Measurements from ENCODE around the gene EPHB2. TPM values are rescaled to one million over a fixed set of nuclear protein-coding genes. Genes with fewer than 3 reads are reported as not detected.

The EPHB2 gene
- total RNA-seq, 1 donor from 2014 or later, result 69.4 TPM

- no peak overlapping the region for H3K27ac Mint-ChIP-seq
- no peak for DNase-seq (ENCODE audit: low spot score, unreplicated experiment)
- no peak overlapping the region for H3K4me3 Mint-ChIP-seq (ENCODE audit: low read depth)
- H3K4me1 Mint-ChIP-seq (ENCODE audit: low read depth), result peaks cover 5% of the 10 kb centered on the region
- no peaks in the 10 kb centered on the region for H3K27me3 Mint-ChIP-seq
- no peaks in the 10 kb centered on the region for H3K9me3 Mint-ChIP-seq (ENCODE audit: low read depth)
- H3K36me3 Mint-ChIP-seq (ENCODE audit: insufficient read depth), result peaks cover 16% of the 10 kb centered on the region
- TF ChIP-seq CTCF (IDR thresholded peaks at IDR 0.05; ENCODE audit: unreplicated experiment), result no peak
These were observed 152.1 kb downstream of the EPHB2 start for GRCh38 chr1:22862752-22863151.

GRCh38 chr1:22863766-22864165, 153.1 kb downstream of the EPHB2 start:
- TF ChIP-seq CTCF (IDR thresholded peaks at IDR 0.05; ENCODE audit: unreplicated experiment), result no peak
- H3K27me3 Mint-ChIP-seq, result no peaks in the 10 kb centered on the region
- no peak overlapping the region for H3K27ac Mint-ChIP-seq
- no peaks in the 10 kb centered on the region for H3K9me3 Mint-ChIP-seq (ENCODE audit: low read depth)
- H3K36me3 Mint-ChIP-seq (ENCODE audit: insufficient read depth), result peaks cover 20% of the 10 kb centered on the region
- no peak overlapping the region for H3K4me3 Mint-ChIP-seq (ENCODE audit: low read depth)
- DNase-seq (ENCODE audit: low spot score, unreplicated experiment), result no peak
- peaks cover 5% of the 10 kb centered on the region for H3K4me1 Mint-ChIP-seq (ENCODE audit: low read depth)

GRCh38 chr1:22864886-22865285, 154.2 kb downstream of the EPHB2 start:
- Mint-ChIP-seq H3K4me3 (ENCODE audit: low read depth) (no peak overlapping the region), H3K9me3 (ENCODE audit: low read depth) (no peaks in the 10 kb centered on the region), H3K4me1 (ENCODE audit: low read depth) (peaks cover 5% of the 10 kb centered on the region), H3K27me3 (no peaks in the 10 kb centered on the region), H3K36me3 (ENCODE audit: insufficient read depth) (peaks cover 20% of the 10 kb centered on the region), H3K27ac (no peak overlapping the region)
- no peak for TF ChIP-seq CTCF (IDR thresholded peaks at IDR 0.05; ENCODE audit: unreplicated experiment)
- DNase-seq (ENCODE audit: low spot score, unreplicated experiment), result no peak

- Mint-ChIP-seq H3K27ac (no peak overlapping the region), H3K27me3 (no peaks in the 10 kb centered on the region), H3K36me3 (ENCODE audit: insufficient read depth) (peaks cover 20% of the 10 kb centered on the region), H3K4me1 (ENCODE audit: low read depth) (peaks cover 5% of the 10 kb centered on the region), H3K9me3 (ENCODE audit: low read depth) (no peaks in the 10 kb centered on the region), H3K4me3 (ENCODE audit: low read depth) (no peak overlapping the region)
- no peak for TF ChIP-seq CTCF (IDR thresholded peaks at IDR 0.05; ENCODE audit: unreplicated experiment)
- no peak for DNase-seq (ENCODE audit: low spot score, unreplicated experiment)
These were observed 155.1 kb downstream of the EPHB2 start for GRCh38 chr1:22865736-22866135.

GRCh38 chr1:22866868-22867267, 156.2 kb downstream of the EPHB2 start:
- no peak for DNase-seq (ENCODE audit: low spot score, unreplicated experiment)
- no peak overlapping the region for H3K27ac Mint-ChIP-seq
- H3K27me3 Mint-ChIP-seq, result no peaks in the 10 kb centered on the region

More at GRCh38 chr1:22866868-22867267, 156.2 kb downstream of the EPHB2 start:
- TF ChIP-seq CTCF (IDR thresholded peaks at IDR 0.05; ENCODE audit: unreplicated experiment), result no peak
- H3K4me1 Mint-ChIP-seq (ENCODE audit: low read depth), result peaks cover 1% of the 10 kb centered on the region
- no peak overlapping the region for H3K4me3 Mint-ChIP-seq (ENCODE audit: low read depth)
- H3K36me3 Mint-ChIP-seq (ENCODE audit: insufficient read depth), result peaks cover 20% of the 10 kb centered on the region
- no peaks in the 10 kb centered on the region for H3K9me3 Mint-ChIP-seq (ENCODE audit: low read depth)
